Neuronal stem cell (in vitro differentiated cells): Measurements from ENCODE around the gene HS6ST1.

Source experiments
- DNase-seq: peaks from one replicate; pipeline ENCODE4 v3.0.0-alpha.2; 2013; ENCODE audit warnings: low spot score
- H2AFZ ChIP-seq: one replicate; pipeline ENCODE4 v1.6.1; 2013; ENCODE audit warnings: mild to moderate bottlenecking, low read length, inconsistent platforms
- H2AK5ac ChIP-seq: 2 replicates; pipeline ENCODE4 v1.6.1; 2013; ENCODE audit warnings: low read depth, mild to moderate bottlenecking, inconsistent platforms, low read length, moderate library complexity, mixed read lengths
- H2BK120ac ChIP-seq: 2 replicates; pipeline ENCODE4 v1.6.1; 2013; ENCODE audit warnings: low read depth, mild to moderate bottlenecking, inconsistent platforms, low read length, moderate library complexity, mixed read lengths
- H2BK12ac ChIP-seq: one replicate; pipeline ENCODE4 v1.6.1; 2013; ENCODE audit warnings: low read length, inconsistent platforms
- H2BK15ac ChIP-seq: 2 replicates; pipeline ENCODE4 v1.6.1; 2013; ENCODE audit warnings: mild to moderate bottlenecking, low read length, inconsistent platforms, mixed read lengths
- H2BK5ac ChIP-seq: one replicate; pipeline ENCODE4 v1.6.1; 2013; ENCODE audit warnings: inconsistent platforms, mild to moderate bottlenecking, low read length, moderate library complexity
- H3K14ac ChIP-seq: one replicate; pipeline ENCODE4 v1.6.1; 2013; ENCODE audit warnings: low read length, inconsistent platforms
- H3K18ac ChIP-seq: 2 replicates; pipeline ENCODE4 v1.6.1; 2013; ENCODE audit warnings: low read length, inconsistent platforms
- H3K23ac ChIP-seq: 2 replicates; pipeline ENCODE4 v1.6.1; 2013; ENCODE audit warnings: low read depth, mild to moderate bottlenecking, mixed read lengths, low read length, inconsistent platforms; ENCODE audit not compliant: poor library complexity
- H3K27ac ChIP-seq: replicated peaks from 3 replicates; pipeline ENCODE4 v1.5.1; 2013; ENCODE audit warnings: low read length, inconsistent platforms
- H3K27me3 ChIP-seq, 3 experiments: 2 replicates each; pipeline ENCODE4 v1.6.1; 2013; ENCODE audit warnings: low read length in 3 of 3, mild to moderate bottlenecking in 2 of 3, inconsistent platforms in 1 of 3, low read depth in 1 of 3, mixed read lengths in 1 of 3, moderate library complexity in 1 of 3; ENCODE audit not compliant: control insufficient read depth in 3 of 3, insufficient read depth in 3 of 3
- H3K36me3 ChIP-seq, 2 donors: replicated peaks in 1 of 2; 2 replicates each; pipeline ENCODE4 v1.6.1; 2013; ENCODE audit warnings: low read length in 2 of 2; ENCODE audit not compliant: control insufficient read depth in 2 of 2, insufficient read depth in 2 of 2
- H3K4ac ChIP-seq: 2 replicates; pipeline ENCODE4 v1.6.1; 2013; ENCODE audit warnings: inconsistent platforms, mild to moderate bottlenecking, low read length, moderate library complexity
- H3K4me1 ChIP-seq, 2 donors: 1 replicate in 1 of 2; 2 replicates in 1 of 2; pipeline ENCODE4 v1.6.1; 2013; ENCODE audit warnings: low read length in 2 of 2, low read depth in 1 of 2; ENCODE audit not compliant: control insufficient read depth in 2 of 2, insufficient read depth in 1 of 2
- H3K4me2 ChIP-seq: one replicate; pipeline ENCODE4 v1.6.1; 2013; ENCODE audit warnings: mild to moderate bottlenecking, low read length, inconsistent platforms; ENCODE audit not compliant: insufficient read depth, poor library complexity, severe bottlenecking
- H3K4me3 ChIP-seq, 2 donors: 2 replicates each; pipeline ENCODE4 v1.5.1; 2013; ENCODE audit warnings: low read length in 2 of 2, mild to moderate bottlenecking in 2 of 2, inconsistent platforms in 1 of 2, moderate library complexity in 1 of 2
- H3K79me1 ChIP-seq: one replicate; pipeline ENCODE4 v1.6.1; 2013; ENCODE audit warnings: low read depth, mild to moderate bottlenecking, inconsistent platforms, low read length, moderate library complexity
- H3K9ac ChIP-seq: one replicate; pipeline ENCODE4 v1.6.1; 2013; ENCODE audit warnings: mild to moderate bottlenecking, low read depth, low read length, inconsistent platforms; ENCODE audit not compliant: poor library complexity
- H3K9me3 ChIP-seq, 2 donors: replicated peaks in 1 of 2; 2 replicates each; pipeline versions ENCODE3 to v1.6.1; 2013; ENCODE audit warnings: low read length in 2 of 2, mild to moderate bottlenecking in 2 of 2, inconsistent platforms in 1 of 2, low read depth in 1 of 2, mixed read lengths in 1 of 2, moderate library complexity in 1 of 2; ENCODE audit not compliant: control insufficient read depth in 2 of 2, insufficient read depth in 1 of 2
- H4K8ac ChIP-seq: one replicate; pipeline ENCODE4 v1.6.1; 2013; ENCODE audit warnings: low read depth, mild to moderate bottlenecking, inconsistent platforms, low read length, moderate library complexity
- H4K91ac ChIP-seq: one replicate; pipeline ENCODE4 v1.6.1; 2013; ENCODE audit warnings: low read length, low read depth, mild to moderate bottlenecking, inconsistent platforms; ENCODE audit not compliant: poor library complexity
- WGBS, 2 donors: extraction: QIAGEN DNeasy Blood & Tissue Kit; methylation state at CpG; one replicate each; pipeline ENCODE4 v1.1.7; 2013; ENCODE audit warnings: missing lambda C conversion rate in 2 of 2, mixed read lengths in 1 of 2; ENCODE audit not compliant: insufficient read length in 2 of 2, insufficient replicate concordance in 1 of 2; ENCODE audit errors: extremely low coverage in 2 of 2; 5-methylcytosine and 5-hydroxymethylcytosine counted together

The HS6ST1 gene

GRCh38 chr2:128365217-128365905 lies 46.7 kb upstream of the HS6ST1 start:
- H3K79me1 ChIP-seq, result no peaks in the 10 kb centered on the region
- H3K4me1 ChIP-seq, result peaks cover 40 to 54% of the 10 kb centered on the region in 2 donors
- no peak for DNase-seq

GRCh38 chr2:128364441-128364911 lies 45.8 kb upstream of the HS6ST1 start:
- no peak overlapping the region for H3K14ac ChIP-seq
- no peak overlapping the region for H3K9ac ChIP-seq
- H3K4me2 ChIP-seq, result no peak overlapping the region
- H3K27me3 ChIP-seq, result peaks cover 0 to 1% (median 0%) of the 10 kb centered on the region in 3 experiments
- no peak overlapping the region for H3K4ac ChIP-seq
- no peak for DNase-seq
- H2BK15ac ChIP-seq, result peak overlapping the region; percentile 81
- no peaks in the 10 kb centered on the region for H3K79me1 ChIP-seq
- no peak overlapping the region for H4K8ac ChIP-seq
- no peak overlapping the region for H4K91ac ChIP-seq
- no peak overlapping the region for H3K27ac ChIP-seq
- H3K18ac ChIP-seq, result peak overlapping the region; percentile 88
- no peak overlapping the region for H2AFZ ChIP-seq
- peaks cover 0 to 4% of the 10 kb centered on the region in 2 donors for H3K9me3 ChIP-seq
- H3K36me3 ChIP-seq, result no peaks in the 10 kb centered on the region
- H3K23ac ChIP-seq, result no peak overlapping the region
- peak overlapping the region; percentile 52 for H2BK12ac ChIP-seq
- no peak overlapping the region for H2BK5ac ChIP-seq
- peak overlapping the region; percentile 56 for H2BK120ac ChIP-seq
- H3K4me3 ChIP-seq, result no peak overlapping the region
- peak overlapping the region; percentile 83 for H2AK5ac ChIP-seq
- peaks cover 31 to 47% of the 10 kb centered on the region in 2 donors for H3K4me1 ChIP-seq
- WGBS, 2 donors, result no CpG with 5 or more reads among the region's 8 CpGs

More at GRCh38 chr2:128365217-128365905, 46.7 kb upstream of the HS6ST1 start:
- no peak overlapping the region for H3K27ac ChIP-seq
- no peak overlapping the region for H2BK5ac ChIP-seq
- H3K23ac ChIP-seq, result no peak overlapping the region
- peak overlapping the region; percentile 81 for H2BK15ac ChIP-seq
- H3K9ac ChIP-seq, result no peak overlapping the region
- H3K9me3 ChIP-seq, result peaks cover 0 to 3% of the 10 kb centered on the region in 2 donors
- WGBS, 2 donors, result no CpG with 5 or more reads among the region's 12 CpGs
- H3K4me2 ChIP-seq, result no peak overlapping the region
- no peak overlapping the region for H2BK120ac ChIP-seq
- H2BK12ac ChIP-seq, result no peak overlapping the region
- H2AFZ ChIP-seq, result no peak overlapping the region
- no peaks in the 10 kb centered on the region for H3K36me3 ChIP-seq
- H3K4me3 ChIP-seq, result no peak overlapping the region
- H3K4ac ChIP-seq, result no peak overlapping the region
- H2AK5ac ChIP-seq, result no peak overlapping the region
- peaks cover 0 to 1% (median 0%) of the 10 kb centered on the region in 3 experiments for H3K27me3 ChIP-seq
- H4K91ac ChIP-seq, result no peak overlapping the region
- H3K14ac ChIP-seq, result no peak overlapping the region
- H4K8ac ChIP-seq, result no peak overlapping the region
- H3K18ac ChIP-seq, result peak overlapping the region; percentile 76

DNA sequence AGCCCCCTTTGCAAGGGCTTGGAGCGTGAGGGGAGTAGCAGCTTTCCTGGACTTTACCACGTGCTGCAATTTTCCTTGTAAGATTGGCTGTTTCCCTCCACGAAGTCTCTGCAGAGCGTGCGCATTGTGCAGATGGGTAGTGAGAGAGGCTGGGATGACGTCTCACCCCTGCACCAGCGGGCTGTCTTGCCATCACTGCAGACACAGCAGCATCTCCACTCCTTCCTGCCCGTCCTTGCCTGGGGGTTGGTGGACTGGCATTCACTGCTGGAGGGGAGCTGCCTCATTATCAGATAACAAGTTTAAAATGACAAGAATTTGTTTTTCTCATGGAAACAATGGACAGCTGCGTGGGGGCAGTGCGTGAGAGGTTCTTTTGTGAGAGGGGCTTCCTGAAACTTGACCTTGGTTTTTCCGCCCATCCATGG lies 45.3 kb upstream of the HS6ST1 start:
- Histone ChIP-seq H2BK120ac (peak overlapping the region; percentile 56), H4K8ac (no peak overlapping the region), H3K23ac (no peak overlapping the region), H2AFZ (peak overlapping the region; percentile 6), H4K91ac (no peak overlapping the region), H3K27ac (no peak overlapping the region), H2BK5ac (no peak overlapping the region), H3K9ac (no peak overlapping the region), H3K4me1 (peaks cover 26 to 46% of the 10 kb centered on the region in 2 donors), H3K4ac (no peak overlapping the region), H2AK5ac (peak overlapping the region; percentile 83), H3K14ac (no peak overlapping the region), H3K18ac (peak overlapping the region; percentile 83), H2BK12ac (peak overlapping the region; percentile 98), H3K9me3 (peaks cover 0 to 4% of the 10 kb centered on the region in 2 donors), H3K79me1 (no peaks in the 10 kb centered on the region), H3K36me3 (no peaks in the 10 kb centered on the region), H3K4me3 (no peak overlapping the region), H2BK15ac (no peak overlapping the region), H3K27me3 (peaks cover 0 to 1% (median 0%) of the 10 kb centered on the region in 3 experiments), H3K4me2 (no peak overlapping the region)
- WGBS, 2 donors, result no CpG with 5 or more reads among the region's 11 CpGs
- DNase-seq, result no peak

GRCh38 chr2:128362889-128363228 lies 44.2 kb upstream of the HS6ST1 start:
- Histone ChIP-seq H3K27ac (peak overlapping the region; percentile 78), H3K9me3 (peaks cover 0 to 4% of the 10 kb centered on the region in 2 donors), H2BK120ac (peak overlapping the region; percentile 95), H2AK5ac (no peak overlapping the region), H3K79me1 (no peaks in the 10 kb centered on the region), H3K14ac (no peak overlapping the region), H2BK15ac (no peak overlapping the region), H3K27me3 (peaks cover 0 to 1% (median 0%) of the 10 kb centered on the region in 3 experiments), H2BK5ac (no peak overlapping the region), H3K4me2 (no peak overlapping the region), H4K91ac (no peak overlapping the region), H3K4me3 (no peak overlapping the region), H3K23ac (no peak overlapping the region), H2AFZ (peak overlapping the region; percentile 84), H4K8ac (no peak overlapping the region), H3K36me3 (no peaks in the 10 kb centered on the region), H3K4ac (no peak overlapping the region), H3K9ac (peak overlapping the region; percentile 25), H2BK12ac (no peak overlapping the region), H3K18ac (no peak overlapping the region), H3K4me1 (peaks cover 22 to 36% of the 10 kb centered on the region in 2 donors)
- peak; percentile 79 for DNase-seq
- WGBS, 2 donors, result no CpG with 5 or more reads among the region's 6 CpGs
